HK-2 (cell line): ENCODE results near the gene OSBPL1A.

Experiments used
- DNase-seq: peaks from one replicate; pipeline ENCODE4 v3.0.0-alpha.2; 2018; ENCODE audit not compliant: unreplicated experiment

OSBPL1A gene

GRCh38 chr18:24126155-24126961 lies 271.3 kb downstream of the OSBPL1A start:
- DNase-seq, result no peak

DNA sequence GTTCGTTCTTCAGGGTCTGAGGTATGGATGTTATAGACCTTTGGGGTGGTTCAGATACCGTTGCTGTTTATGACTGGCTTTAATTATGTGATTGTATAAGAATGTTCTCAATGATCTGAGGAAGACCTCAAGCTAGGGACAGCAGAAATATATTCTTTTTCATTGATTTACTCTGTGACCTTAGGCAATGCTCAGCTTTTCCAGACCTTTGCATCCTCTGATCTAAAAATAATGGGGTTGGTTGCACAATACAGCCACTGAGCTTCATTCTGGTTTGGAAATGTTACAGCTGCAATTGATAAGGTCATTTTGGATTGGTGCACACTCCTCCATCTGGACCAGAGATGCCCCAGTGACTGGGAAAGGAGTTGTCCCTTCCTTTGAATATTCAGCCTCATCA lies 276.0 kb downstream of the OSBPL1A start:
- no peak for DNase-seq

- no peak for DNase-seq
Measured at GRCh38 chr18:24120676-24121075, 276.9 kb downstream of the OSBPL1A start.

DNA sequence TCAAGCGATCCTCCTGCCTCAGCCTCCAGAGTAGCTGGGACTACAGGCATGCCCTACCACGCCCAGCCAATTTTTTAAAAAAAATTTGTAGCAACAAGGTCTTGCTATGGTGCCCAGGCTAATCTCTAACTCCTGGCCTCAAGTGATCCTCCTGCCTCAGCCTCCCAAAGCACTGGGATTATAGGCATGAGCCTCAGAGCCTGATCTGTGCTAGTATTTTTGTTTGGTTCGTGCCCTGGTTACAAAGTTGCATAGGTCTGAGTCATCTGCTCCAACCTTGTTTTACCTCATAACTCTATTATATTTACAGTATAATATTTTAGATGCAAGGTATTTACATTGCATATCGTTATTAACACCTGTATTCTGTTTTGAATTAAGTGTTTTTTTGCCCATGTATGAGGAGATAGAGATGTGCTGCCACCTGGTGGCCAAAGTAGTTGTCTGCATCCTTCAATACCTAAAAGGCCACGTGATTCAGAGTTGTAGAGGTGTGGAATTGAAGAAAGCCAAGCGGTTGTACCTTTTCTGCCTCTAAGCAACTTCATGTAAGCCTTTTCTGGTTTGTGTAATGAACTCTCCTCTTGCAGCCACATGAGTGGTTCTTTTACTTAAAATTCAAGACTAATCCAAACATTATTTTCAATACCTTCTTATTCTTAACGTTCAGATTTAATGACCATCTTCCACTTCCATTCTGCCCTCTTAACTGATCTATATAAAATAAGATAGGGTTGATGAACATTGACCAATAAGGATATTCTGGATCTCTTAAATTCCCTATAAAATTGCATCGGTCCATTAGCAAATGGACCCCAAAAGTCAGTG lies 278.7 kb downstream of the OSBPL1A start:
- DNase-seq, result peak; percentile 52

- DNase-seq, result no peak
Measured at GRCh38 chr18:24115628-24116027, 282.0 kb downstream of the OSBPL1A start.

- DNase-seq, result no peak
Measured at GRCh38 chr18:24114924-24115549, 282.6 kb downstream of the OSBPL1A start.

- peak; percentile 15 for DNase-seq
Measured at GRCh38 chr18:24112874-24113615, 284.6 kb downstream of the OSBPL1A start.

GRCh38 chr18:24112464-24112863 lies 285.2 kb downstream of the OSBPL1A start:
- DNase-seq, result no peak
